ENCODE results near the gene INPP5B.

Gene INPP5B

DNA sequence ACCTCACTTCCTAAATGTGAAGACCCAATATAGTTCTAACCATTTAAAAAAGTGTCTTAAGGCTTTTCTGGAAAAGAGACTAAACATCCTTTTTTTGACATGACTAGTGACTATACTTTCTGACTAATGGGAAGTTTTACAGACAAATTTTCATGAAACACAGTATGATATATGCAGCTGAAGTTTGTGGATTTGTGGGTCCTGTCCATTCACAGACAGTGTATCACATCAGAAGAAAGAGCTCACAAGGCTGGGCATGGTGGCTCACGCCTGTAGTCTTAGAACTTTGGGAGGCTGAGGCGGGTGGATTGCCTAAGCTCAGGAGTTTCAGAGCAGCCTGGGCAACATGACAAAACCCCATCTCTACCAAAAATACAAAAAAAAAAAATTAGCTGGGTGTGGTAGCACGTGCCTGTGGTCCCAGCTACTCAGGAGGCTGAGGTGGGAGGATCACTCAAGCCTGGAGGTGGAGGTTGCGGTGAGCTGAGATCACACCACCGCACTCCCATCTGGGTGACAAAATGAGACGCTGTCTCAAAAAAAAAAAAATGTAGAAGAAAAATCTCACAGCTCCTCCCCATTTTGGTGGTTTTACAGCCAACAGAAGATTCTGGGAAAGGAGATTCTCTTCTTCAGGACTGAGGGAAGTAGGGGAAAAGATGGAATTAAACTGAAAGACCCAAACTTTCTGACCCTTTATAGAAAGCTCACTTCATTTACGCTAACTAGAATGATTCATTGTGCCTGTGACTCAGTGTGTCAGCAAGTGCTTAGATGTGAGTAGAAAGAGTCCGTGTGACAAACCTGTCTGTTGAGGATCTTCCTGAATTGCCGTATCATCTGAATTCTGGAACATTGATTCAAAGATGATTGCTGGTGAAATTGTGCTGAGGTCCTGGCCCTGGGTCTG, 123.7 kb downstream of the INPP5B start:
- no CpG with 5 or more reads among the region's 9 CpGs for WGBS (ENCODE audit: extremely low coverage, insufficient coverage, insufficient read length)
- DNase-seq, result no peak

DNA sequence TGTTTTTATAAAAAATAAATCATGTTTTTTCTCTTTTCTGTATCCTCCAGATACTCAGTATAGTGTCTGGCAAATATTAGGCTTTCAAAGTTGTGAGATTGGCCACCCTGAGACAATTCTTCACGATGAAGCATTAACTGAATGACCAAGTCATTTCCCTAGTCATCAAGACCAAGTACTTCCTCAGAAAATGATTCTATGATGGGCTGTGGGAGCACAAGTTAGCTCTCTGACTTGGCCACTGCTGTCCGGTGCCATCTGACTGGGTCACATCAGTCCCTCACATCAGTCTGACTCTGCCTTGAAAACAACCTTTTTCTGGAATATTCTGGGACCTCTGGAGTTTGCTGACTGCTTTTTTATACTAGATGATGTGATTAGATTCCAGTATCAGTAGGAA, 125.4 kb downstream of the INPP5B start:
- no peak overlapping the region for H2AFZ ChIP-seq (ENCODE audit: insufficient read depth, low read length, poor library complexity)
- no peak overlapping the region for H3K4me2 ChIP-seq (ENCODE audit: low read length)
- H3K79me2 ChIP-seq (ENCODE audit: control insufficient read depth, insufficient read depth, low read length, poor library complexity), result no peaks in the 10 kb centered on the region
- H3K79me1 ChIP-seq (ENCODE audit: low read length), result no peaks in the 10 kb centered on the region
- H3K23ac ChIP-seq (ENCODE audit: low read length), result no peak overlapping the region
- H3K27me3 ChIP-seq (ENCODE audit: insufficient read depth, low read length), result no peaks in the 10 kb centered on the region
- no peak overlapping the region for H3K4me3 ChIP-seq (ENCODE audit: low read depth, low read length)
- H2BK120ac ChIP-seq (ENCODE audit: insufficient read depth, low read length, poor library complexity), result no peak overlapping the region
- H3K4ac ChIP-seq (ENCODE audit: low read depth, low read length), result no peak overlapping the region
- H3K9ac ChIP-seq (ENCODE audit: low read length), result no peak overlapping the region
- no peak overlapping the region for H4K8ac ChIP-seq (ENCODE audit: low read depth, low read length)
- H3K4me1 ChIP-seq (ENCODE audit: control insufficient read depth in 1 of 2, insufficient read depth in 2 of 2, low read length in 2 of 2), result no peaks in the 10 kb centered on the region
- DNase-seq, result no peak
- no peak overlapping the region for H4K12ac ChIP-seq (ENCODE audit: low read depth, low read length)
- H3K14ac ChIP-seq (ENCODE audit: low read length), result no peak overlapping the region
- no peak overlapping the region for H2BK12ac ChIP-seq (ENCODE audit: low read length)
- no peak overlapping the region for H3K18ac ChIP-seq (ENCODE audit: low read length)
- no peak overlapping the region for H2AK5ac ChIP-seq (ENCODE audit: low read length)
- peaks cover 18 to 40% of the 10 kb centered on the region in 2 experiments for H3K36me3 ChIP-seq (ENCODE audit: control insufficient read depth in 1 of 2, insufficient read depth in 2 of 2, low read length in 2 of 2)
- no peak overlapping the region for H2BK5ac ChIP-seq (ENCODE audit: low read depth, low read length, poor library complexity)
- H3K27ac ChIP-seq (ENCODE audit: low read depth, low read length), result no peak overlapping the region
- no peak overlapping the region for H4K91ac ChIP-seq (ENCODE audit: low read depth, low read length)
- WGBS (ENCODE audit: extremely low coverage, insufficient coverage, insufficient read length), result no CpG with 5 or more reads among the region's 2 CpGs
- H3K9me3 ChIP-seq (ENCODE audit: insufficient read depth, low read depth, low read length), result no peaks in the 10 kb centered on the region

More for the DNA sequence above, 123.7 kb downstream of the INPP5B start:
- H3K79me2 ChIP-seq (ENCODE audit: control insufficient read depth, insufficient read depth, low read length, poor library complexity), result no peaks in the 10 kb centered on the region
- no peak overlapping the region for H3K9ac ChIP-seq (ENCODE audit: low read length)
- H2AK5ac ChIP-seq (ENCODE audit: low read length), result no peak overlapping the region
- no peak overlapping the region for H2BK12ac ChIP-seq (ENCODE audit: low read length)
- peaks cover 18 to 33% of the 10 kb centered on the region in 2 experiments for H3K36me3 ChIP-seq (ENCODE audit: control insufficient read depth in 1 of 2, insufficient read depth in 2 of 2, low read length in 2 of 2)
- no peak overlapping the region for H2AFZ ChIP-seq (ENCODE audit: insufficient read depth, low read length, poor library complexity)
- no peak overlapping the region for H3K4ac ChIP-seq (ENCODE audit: low read depth, low read length)
- H3K23ac ChIP-seq (ENCODE audit: low read length), result no peak overlapping the region
- H2BK5ac ChIP-seq (ENCODE audit: low read depth, low read length, poor library complexity), result no peak overlapping the region
- no peak overlapping the region for H2BK120ac ChIP-seq (ENCODE audit: insufficient read depth, low read length, poor library complexity)
- H4K91ac ChIP-seq (ENCODE audit: low read depth, low read length), result no peak overlapping the region
- no peaks in the 10 kb centered on the region for H3K79me1 ChIP-seq (ENCODE audit: low read length)
- no peaks in the 10 kb centered on the region for H3K27me3 ChIP-seq (ENCODE audit: insufficient read depth, low read length)
- no peak overlapping the region for H3K14ac ChIP-seq (ENCODE audit: low read length)
- H3K27ac ChIP-seq (ENCODE audit: low read depth, low read length), result no peak overlapping the region
- H4K12ac ChIP-seq (ENCODE audit: low read depth, low read length), result no peak overlapping the region
- no peaks in the 10 kb centered on the region for H3K9me3 ChIP-seq (ENCODE audit: insufficient read depth, low read depth, low read length)
- no peak overlapping the region for H4K8ac ChIP-seq (ENCODE audit: low read depth, low read length)
- no peak overlapping the region for H3K4me3 ChIP-seq (ENCODE audit: low read depth, low read length)
- no peak overlapping the region for H3K18ac ChIP-seq (ENCODE audit: low read length)
- H3K4me1 ChIP-seq (ENCODE audit: control insufficient read depth in 1 of 2, insufficient read depth in 2 of 2, low read length in 2 of 2), result no peaks in the 10 kb centered on the region
- H3K4me2 ChIP-seq (ENCODE audit: low read length), result no peak overlapping the region

DNA sequence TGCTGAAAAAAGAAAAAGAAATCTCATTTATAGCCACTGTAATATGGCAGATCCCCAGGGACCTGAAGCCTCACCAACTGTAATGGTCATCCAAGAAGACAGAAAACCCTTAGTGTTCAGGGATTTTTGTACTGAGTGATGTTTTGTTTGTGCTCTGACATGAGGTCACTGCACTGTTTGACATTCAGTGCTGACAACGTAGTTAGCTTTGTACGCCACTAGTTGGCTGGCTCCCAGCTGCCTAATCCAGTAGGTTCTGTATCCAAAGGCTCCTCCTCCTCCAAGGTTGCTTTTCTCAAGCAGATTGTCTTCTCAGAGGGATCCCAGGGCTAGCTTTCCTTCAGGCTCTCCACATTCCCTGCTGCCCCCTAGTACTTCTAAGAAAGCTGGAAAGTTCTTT, 129.4 kb downstream of the INPP5B start:
- no peaks in the 10 kb centered on the region for H3K79me2 ChIP-seq (ENCODE audit: control insufficient read depth, insufficient read depth, low read length, poor library complexity)
- no peak overlapping the region for H4K12ac ChIP-seq (ENCODE audit: low read depth, low read length)
- H2BK5ac ChIP-seq (ENCODE audit: low read depth, low read length, poor library complexity), result no peak overlapping the region
- H2BK120ac ChIP-seq (ENCODE audit: insufficient read depth, low read length, poor library complexity), result no peak overlapping the region
- no peak overlapping the region for H3K14ac ChIP-seq (ENCODE audit: low read length)
- no peaks in the 10 kb centered on the region for H3K4me1 ChIP-seq (ENCODE audit: control insufficient read depth in 1 of 2, insufficient read depth in 2 of 2, low read length in 2 of 2)
- peaks cover 30 to 44% of the 10 kb centered on the region in 2 experiments for H3K36me3 ChIP-seq (ENCODE audit: control insufficient read depth in 1 of 2, insufficient read depth in 2 of 2, low read length in 2 of 2)
- H4K91ac ChIP-seq (ENCODE audit: low read depth, low read length), result no peak overlapping the region
- no peak overlapping the region for H3K4me2 ChIP-seq (ENCODE audit: low read length)
- H3K9ac ChIP-seq (ENCODE audit: low read length), result no peak overlapping the region
- H3K23ac ChIP-seq (ENCODE audit: low read length), result no peak overlapping the region
- H3K27ac ChIP-seq (ENCODE audit: low read depth, low read length), result no peak overlapping the region
- H3K18ac ChIP-seq (ENCODE audit: low read length), result no peak overlapping the region
- H3K4me3 ChIP-seq (ENCODE audit: low read depth, low read length), result no peak overlapping the region
- no peak overlapping the region for H3K4ac ChIP-seq (ENCODE audit: low read depth, low read length)
- H3K27me3 ChIP-seq (ENCODE audit: insufficient read depth, low read length), result no peaks in the 10 kb centered on the region
- no peak for DNase-seq
- H3K9me3 ChIP-seq (ENCODE audit: insufficient read depth, low read depth, low read length), result no peaks in the 10 kb centered on the region
- H4K8ac ChIP-seq (ENCODE audit: low read depth, low read length), result no peak overlapping the region
- no peak overlapping the region for H2AFZ ChIP-seq (ENCODE audit: insufficient read depth, low read length, poor library complexity)
- no peak overlapping the region for H2AK5ac ChIP-seq (ENCODE audit: low read length)
- H3K79me1 ChIP-seq (ENCODE audit: low read length), result no peaks in the 10 kb centered on the region
- no CpG with 5 or more reads among the region's 2 CpGs for WGBS (ENCODE audit: extremely low coverage, insufficient coverage, insufficient read length)
- H2BK12ac ChIP-seq (ENCODE audit: low read length), result no peak overlapping the region

DNA sequence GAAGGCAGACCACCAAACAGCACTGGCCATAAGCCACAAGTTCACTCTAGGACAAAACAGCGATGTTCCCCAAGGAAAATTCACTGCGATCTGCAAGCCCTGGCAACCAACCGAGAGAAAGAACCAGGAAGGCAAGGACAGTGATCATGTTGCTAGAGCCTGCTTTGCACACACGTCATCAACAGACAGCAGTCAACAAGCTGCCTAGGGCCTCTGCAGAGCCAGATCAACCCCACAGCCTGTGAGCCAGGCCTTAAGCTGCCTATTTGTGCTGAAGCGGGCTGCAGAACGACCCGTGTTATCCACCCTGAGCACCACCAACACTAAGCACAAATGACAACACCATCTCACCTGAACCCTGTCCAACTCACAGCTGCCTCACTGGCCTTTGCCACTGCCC, 132.6 kb downstream of the INPP5B start:
- no peak overlapping the region for H3K18ac ChIP-seq (ENCODE audit: low read length)
- no CpG with 5 or more reads among the region's 7 CpGs for WGBS (ENCODE audit: extremely low coverage, insufficient coverage, insufficient read length)
- no peaks in the 10 kb centered on the region for H3K9me3 ChIP-seq (ENCODE audit: insufficient read depth, low read depth, low read length)

More for the DNA sequence above, 132.6 kb downstream of the INPP5B start:
- Histone ChIP-seq H4K8ac (ENCODE audit: low read depth, low read length) (no peak overlapping the region), H3K14ac (ENCODE audit: low read length) (no peak overlapping the region), H2AK5ac (ENCODE audit: low read length) (no peak overlapping the region), H3K23ac (ENCODE audit: low read length) (no peak overlapping the region), H3K4ac (ENCODE audit: low read depth, low read length) (no peak overlapping the region), H3K4me2 (ENCODE audit: low read length) (no peak overlapping the region), H3K79me2 (ENCODE audit: control insufficient read depth, insufficient read depth, low read length, poor library complexity) (no peaks in the 10 kb centered on the region), H2BK12ac (ENCODE audit: low read length) (no peak overlapping the region), H3K4me3 (ENCODE audit: low read depth, low read length) (no peak overlapping the region), H3K4me1 (ENCODE audit: control insufficient read depth in 1 of 2, insufficient read depth in 2 of 2, low read length in 2 of 2) (peaks cover 0 to under 1% of the 10 kb centered on the region in 2 experiments), H3K9ac (ENCODE audit: low read length) (no peak overlapping the region), H2BK120ac (ENCODE audit: insufficient read depth, low read length, poor library complexity) (no peak overlapping the region), H2AFZ (ENCODE audit: insufficient read depth, low read length, poor library complexity) (no peak overlapping the region), H3K27me3 (ENCODE audit: insufficient read depth, low read length) (no peaks in the 10 kb centered on the region), H3K36me3 (ENCODE audit: control insufficient read depth in 1 of 2, insufficient read depth in 2 of 2, low read length in 2 of 2) (peaks cover 20 to 28% of the 10 kb centered on the region in 2 experiments), H4K12ac (ENCODE audit: low read depth, low read length) (no peak overlapping the region), H3K79me1 (ENCODE audit: low read length) (no peaks in the 10 kb centered on the region), H3K27ac (ENCODE audit: low read depth, low read length) (no peak overlapping the region), H4K91ac (ENCODE audit: low read depth, low read length) (no peak overlapping the region), H2BK5ac (ENCODE audit: low read depth, low read length, poor library complexity) (no peak overlapping the region)
- no peak for DNase-seq

All from trophoblast cell (in vitro differentiated cells and primary cell).